Esophagus (tissue), 2 donors: ENCODE results near the gene SKI. TPM values are rescaled to one million over a fixed set of nuclear protein-coding genes. Genes with fewer than 3 reads are reported as not detected.
A peak's percentile ranks its signal among the peaks of the same experiment; 100 is the strongest.

Source experiments
- H3K27ac ChIP-seq, 2 donors: one replicate each; pipeline ENCODE4 v1.5.1; 2013; ENCODE audit warnings: low read depth in 2 of 2, mild to moderate bottlenecking in 2 of 2, inconsistent platforms in 1 of 2, low read length in 1 of 2, moderate library complexity in 1 of 2
- H3K27me3 ChIP-seq, 2 donors: one replicate each; pipeline ENCODE4 v1.6.1; 2013; ENCODE audit warnings: low read length in 2 of 2, control low read depth in 1 of 2, mild to moderate bottlenecking in 1 of 2; ENCODE audit not compliant: insufficient read depth in 2 of 2, control insufficient read depth in 1 of 2
- H3K36me3 ChIP-seq, 2 donors: one replicate each; pipeline ENCODE4 v1.6.1; 2013; ENCODE audit warnings: low read length in 1 of 2; ENCODE audit not compliant: control insufficient read depth in 2 of 2, insufficient read depth in 2 of 2
- H3K4me1 ChIP-seq, 2 donors: one replicate each; pipeline ENCODE4 v1.6.1; 2013; ENCODE audit warnings: low read length in 1 of 2; ENCODE audit not compliant: control insufficient read depth in 2 of 2, insufficient read depth in 2 of 2
- H3K4me3 ChIP-seq, 2 donors: one replicate each; pipeline ENCODE4 v1.5.1; 2013; ENCODE audit warnings: low read length in 2 of 2, mild to moderate bottlenecking in 2 of 2, low read depth in 1 of 2, moderate library complexity in 1 of 2
- H3K9me3 ChIP-seq, 2 donors: one replicate each; pipeline ENCODE4 v1.6.1; 2013; ENCODE audit warnings: mild to moderate bottlenecking in 2 of 2, low read depth in 1 of 2, low read length in 1 of 2, moderate library complexity in 1 of 2; ENCODE audit not compliant: control insufficient read depth in 2 of 2, insufficient read depth in 1 of 2
- WGBS, 2 donors: extraction: QIAGEN DNeasy Blood & Tissue Kit; methylation state at CpG; one replicate each; pipeline ENCODE4 v1.1.7; 2013; 5-methylcytosine and 5-hydroxymethylcytosine counted together
- polyA plus RNA-seq, 2 donors: library from polyadenylated mRNA; stranded (reverse); fragments of 200-250 nt; gene quantifications; one replicate each; pipeline ENCODE4 v1.2.3, GENCODE V29; 2013
- donor health status: healthy with polysubstance abuse.
- donor health status: Bipolar disorder and iron deficiency.

Gene SKI
- polyA plus RNA-seq, 2 donors, result 11.5 to 12.8 TPM

DNA sequence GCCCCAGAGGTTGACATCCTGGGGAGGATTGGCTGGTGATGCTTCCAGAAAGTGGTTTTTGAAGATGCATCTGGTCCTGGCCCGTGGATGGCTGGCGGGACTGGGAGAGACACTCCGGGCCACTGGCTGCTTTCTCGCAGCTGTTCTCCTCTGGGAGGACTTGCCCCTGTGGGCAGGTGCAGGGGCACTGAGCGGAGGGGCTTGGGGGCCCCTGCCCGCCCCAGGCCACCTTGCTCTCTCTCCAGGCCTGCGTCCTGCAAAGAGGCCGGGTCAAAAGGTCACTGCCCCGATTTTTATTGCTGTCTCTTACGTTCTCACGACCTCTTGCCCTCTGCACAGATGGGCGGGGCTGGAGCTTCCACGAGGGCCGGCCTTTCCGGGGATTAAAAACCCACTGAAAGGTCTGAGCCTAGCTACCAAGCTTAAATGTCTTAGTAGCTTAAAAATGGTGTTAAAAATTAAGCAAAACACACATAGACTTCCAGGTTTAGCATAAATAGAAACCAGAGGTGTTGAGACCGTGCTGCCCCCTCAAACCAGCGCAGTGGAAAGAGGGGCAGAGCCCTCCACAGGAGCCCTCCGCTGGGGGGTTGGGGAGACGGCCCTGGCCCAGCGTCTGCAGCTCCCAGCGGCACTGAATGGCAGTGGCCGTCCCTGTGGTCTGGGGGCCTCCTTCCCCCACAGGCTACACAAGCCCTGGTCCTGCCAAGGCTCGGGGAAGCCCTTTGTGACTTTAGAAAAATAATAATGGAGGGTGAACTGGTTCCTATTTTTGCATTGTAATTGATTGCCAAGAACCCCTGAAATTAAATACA lies 43.9 kb downstream of the SKI start:
- H3K27ac ChIP-seq, result peak overlapping the region in 1 of 2 donors; percentile 20
- H3K27me3 ChIP-seq, result no peaks in the 10 kb centered on the region
- peaks cover 50 to 59% of the 10 kb centered on the region in 2 donors for H3K4me1 ChIP-seq
- no peak overlapping the region for H3K4me3 ChIP-seq
- no peaks in the 10 kb centered on the region for H3K9me3 ChIP-seq
- 56 to 62% methylated on average over 23 of the region's 23 CpGs for WGBS, 2 donors
- peaks cover 0 to 7% of the 10 kb centered on the region in 2 donors for H3K36me3 ChIP-seq

DNA sequence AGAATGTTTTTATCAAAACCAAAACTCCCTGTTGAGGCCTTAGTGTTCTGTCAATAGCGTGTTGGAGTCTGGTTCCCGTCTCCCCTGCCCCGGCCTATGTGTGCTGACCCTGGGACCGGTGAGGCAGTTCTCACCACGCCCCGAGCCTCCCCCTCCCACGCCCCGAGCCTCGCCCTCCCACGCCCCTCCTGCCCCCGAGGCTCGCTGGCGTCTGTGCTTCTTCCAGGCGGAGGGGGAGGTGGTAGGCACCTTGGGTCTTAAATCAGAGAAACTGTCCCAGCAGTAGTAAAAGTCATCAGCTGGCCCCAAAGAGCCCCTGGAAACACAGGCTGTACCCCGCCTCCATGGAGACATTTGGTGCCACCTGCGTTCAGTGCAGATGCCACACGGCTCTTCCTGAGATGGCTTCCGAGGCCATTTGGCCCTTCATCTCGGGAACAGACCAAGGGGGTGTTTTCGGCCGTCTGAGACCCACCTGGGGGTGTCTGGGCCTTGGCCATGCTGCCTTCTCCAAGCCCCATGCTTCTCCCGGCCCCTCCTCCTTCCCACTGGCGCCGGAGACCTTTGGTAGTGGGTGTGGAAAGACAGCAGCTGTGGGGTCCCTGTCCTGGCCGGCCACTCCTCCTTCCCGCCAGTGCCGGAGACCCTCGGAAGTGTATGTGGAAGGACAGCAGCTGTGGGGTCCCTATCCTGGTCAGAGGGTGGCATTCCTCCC lies 44.7 kb downstream of the SKI start:
- H3K27ac ChIP-seq, result peak overlapping the region; percentile 13 to 59
- peaks cover 51 to 61% of the 10 kb centered on the region in 2 donors for H3K4me1 ChIP-seq
- peaks cover 0 to 12% of the 10 kb centered on the region in 2 donors for H3K36me3 ChIP-seq
- H3K9me3 ChIP-seq, result peaks cover 0 to 3% of the 10 kb centered on the region in 2 donors
- WGBS, 2 donors, result 62 to 67% methylated on average over 28 of the region's 28 CpGs
- H3K27me3 ChIP-seq, result no peaks in the 10 kb centered on the region
- H3K4me3 ChIP-seq, result no peak overlapping the region

DNA sequence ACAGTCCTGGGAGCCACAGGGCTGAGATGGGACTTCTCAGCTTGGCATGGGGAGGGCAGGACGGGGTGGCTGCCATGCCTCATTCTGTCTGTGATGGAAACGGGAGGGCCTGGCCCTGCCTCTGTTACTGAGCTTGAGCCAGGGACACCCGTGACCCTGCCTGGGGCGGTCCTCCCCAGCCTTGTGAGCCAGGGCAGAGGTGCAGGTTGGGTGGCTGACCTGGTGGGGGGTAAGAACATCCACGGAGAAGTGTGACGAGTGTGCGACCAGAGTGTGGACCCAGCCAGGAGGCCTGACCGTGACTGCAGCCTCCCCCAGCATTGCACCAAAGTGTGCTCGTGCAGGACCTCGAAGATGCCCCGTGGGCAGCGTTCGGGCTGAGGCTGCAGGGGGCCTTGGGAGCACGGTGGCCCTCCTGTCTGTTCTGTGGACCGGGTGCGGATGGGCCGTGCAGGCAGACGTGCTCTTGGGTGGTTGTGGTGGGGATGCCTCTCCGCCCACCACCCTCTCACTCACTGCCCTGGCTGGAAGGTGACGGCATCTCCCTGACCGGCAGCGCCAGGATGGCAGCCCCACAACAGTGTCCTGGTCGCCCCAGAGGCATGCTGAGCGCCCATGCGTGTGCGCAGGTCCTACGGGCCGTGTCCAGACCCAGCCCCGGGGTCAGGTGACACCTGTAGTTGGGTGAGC lies 45.4 kb downstream of the SKI start:
- Histone ChIP-seq H3K27ac (peak overlapping the region in 1 of 2 donors; percentile 59), H3K4me3 (no peak overlapping the region), H3K9me3 (peaks cover 0 to 3% of the 10 kb centered on the region in 2 donors), H3K27me3 (no peaks in the 10 kb centered on the region), H3K4me1 (peaks cover 55 to 60% of the 10 kb centered on the region in 2 donors), H3K36me3 (peaks cover 0 to 14% of the 10 kb centered on the region in 2 donors)
- 74 to 80% methylated on average over 29 of the region's 29 CpGs for WGBS, 2 donors

DNA sequence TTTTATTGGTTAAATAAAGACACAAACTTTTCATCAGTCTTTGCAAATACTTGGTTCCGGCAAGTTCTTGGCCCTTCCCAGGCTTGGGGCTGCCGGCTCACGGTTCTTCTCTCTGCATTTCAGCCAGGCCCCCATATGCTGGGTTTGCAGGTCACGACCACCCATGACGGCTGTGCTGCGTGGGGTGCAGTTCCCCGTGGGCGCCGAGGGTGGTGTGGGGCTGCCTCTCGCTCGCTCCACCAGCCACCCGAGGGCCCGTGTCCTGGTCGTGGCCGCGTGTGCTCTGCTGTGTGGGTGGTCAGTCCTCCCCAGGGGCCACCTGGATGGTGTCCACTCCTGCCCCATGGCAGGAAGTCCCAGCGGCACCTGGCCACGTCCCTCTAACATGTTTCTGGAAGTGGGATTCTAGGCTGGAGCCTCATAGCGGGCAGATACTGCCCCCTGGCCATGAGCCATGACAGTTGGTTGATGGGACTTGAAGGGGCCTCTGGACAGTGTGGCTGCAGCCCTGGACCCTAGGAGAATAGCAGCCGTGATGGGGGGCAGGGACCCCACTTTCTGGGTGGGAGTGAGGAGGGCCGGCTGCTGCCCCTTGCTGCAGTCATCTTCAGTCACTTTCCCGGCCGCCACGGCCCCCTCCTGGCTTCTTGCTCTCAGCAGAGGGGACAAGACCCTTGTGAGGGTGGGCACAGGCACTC lies 46.3 kb downstream of the SKI start:
- no peak overlapping the region for H3K4me3 ChIP-seq
- peaks cover 0 to 12% of the 10 kb centered on the region in 2 donors for H3K36me3 ChIP-seq
- no peaks in the 10 kb centered on the region for H3K27me3 ChIP-seq
- peaks cover 58 to 63% of the 10 kb centered on the region in 2 donors for H3K4me1 ChIP-seq
- peaks cover 0 to 3% of the 10 kb centered on the region in 2 donors for H3K9me3 ChIP-seq
- WGBS, 2 donors, result 72 to 78% methylated on average over 24 of the region's 24 CpGs
- peak overlapping the region in 1 of 2 donors; percentile 1 for H3K27ac ChIP-seq

DNA sequence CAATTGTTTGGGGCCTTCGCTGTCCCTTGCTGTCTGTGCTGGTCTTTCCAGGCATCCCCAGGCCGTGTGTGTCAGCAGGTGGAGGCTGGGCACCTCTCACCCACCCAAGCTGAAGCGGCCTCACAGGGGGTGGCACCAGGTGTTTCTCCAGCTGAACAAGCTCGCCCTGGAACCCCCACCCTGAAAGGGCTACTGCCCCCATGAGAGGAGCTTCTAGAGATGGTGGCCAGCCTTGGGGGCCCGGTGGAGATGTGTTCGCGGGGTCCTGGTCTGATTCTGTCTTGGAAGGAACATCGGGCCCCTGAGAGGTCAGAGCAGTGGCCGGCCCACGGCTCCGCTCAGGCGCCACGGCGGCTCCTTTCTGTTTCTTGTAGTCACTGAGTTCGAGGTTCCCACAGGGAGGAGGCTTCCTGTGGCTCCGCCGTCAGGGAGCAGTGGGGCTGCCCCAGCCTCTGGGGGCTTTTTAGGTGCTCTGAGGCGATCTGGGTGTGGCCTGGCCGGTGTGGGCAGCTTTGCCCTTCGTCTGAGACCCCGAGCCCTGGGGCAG lies 46.9 kb downstream of the SKI start:
- Histone ChIP-seq H3K4me1 (peaks cover 57 to 60% of the 10 kb centered on the region in 2 donors), H3K36me3 (peaks cover 0 to 11% of the 10 kb centered on the region in 2 donors), H3K27ac (peak overlapping the region; percentile 1 to 8), H3K4me3 (no peak overlapping the region), H3K9me3 (peaks cover 0 to 3% of the 10 kb centered on the region in 2 donors), H3K27me3 (no peaks in the 10 kb centered on the region)
- whole genome bisulfite sequencing, 2 donors, result 70% methylated on average over 21 of the region's 21 CpGs

DNA sequence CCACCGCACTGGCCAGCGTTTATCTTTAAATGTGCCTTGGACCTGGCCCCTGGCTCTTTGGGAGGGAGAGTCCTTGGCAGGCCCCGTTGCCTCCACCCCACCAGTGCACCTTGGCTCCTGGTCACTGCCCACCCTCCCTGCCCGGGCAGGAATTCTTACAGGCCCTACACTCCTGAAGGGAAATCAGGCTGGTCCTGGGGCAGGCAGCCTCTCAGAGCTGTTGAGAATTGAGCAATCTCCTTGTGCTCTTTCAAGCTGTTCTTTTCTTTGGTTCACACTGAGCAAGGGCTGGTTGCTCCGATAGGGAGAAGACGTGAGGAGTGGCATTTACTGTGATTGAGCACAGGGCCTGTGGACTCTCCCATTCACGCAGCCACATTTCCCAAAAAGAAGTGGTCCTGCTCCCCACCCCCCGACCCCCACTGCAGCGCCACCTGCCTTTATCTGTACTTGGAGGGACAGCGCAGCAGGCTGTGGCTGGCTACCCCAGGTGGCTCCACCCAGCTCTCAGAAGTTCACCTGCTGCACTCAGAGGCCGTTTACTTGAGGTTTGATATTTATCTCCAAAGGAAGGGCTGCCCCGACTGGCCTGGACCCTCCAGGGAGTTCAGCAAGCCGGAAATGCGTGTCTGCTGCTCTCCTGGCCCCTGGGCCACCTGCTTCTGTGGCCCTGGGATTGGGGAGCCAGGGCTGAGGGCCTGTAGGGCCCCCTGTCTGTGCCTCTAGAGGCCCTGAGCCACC lies 47.8 kb downstream of the SKI start:
- Histone ChIP-seq H3K36me3 (peaks cover 0 to 11% of the 10 kb centered on the region in 2 donors), H3K27me3 (no peaks in the 10 kb centered on the region), H3K9me3 (peaks cover 0 to 3% of the 10 kb centered on the region in 2 donors), H3K4me3 (no peak overlapping the region), H3K27ac (peak overlapping the region in 1 of 2 donors; percentile 56), H3K4me1 (peaks cover 49 to 50% of the 10 kb centered on the region in 2 donors)
- 39 to 51% methylated on average over 14 of the region's 14 CpGs for WGBS, 2 donors

DNA sequence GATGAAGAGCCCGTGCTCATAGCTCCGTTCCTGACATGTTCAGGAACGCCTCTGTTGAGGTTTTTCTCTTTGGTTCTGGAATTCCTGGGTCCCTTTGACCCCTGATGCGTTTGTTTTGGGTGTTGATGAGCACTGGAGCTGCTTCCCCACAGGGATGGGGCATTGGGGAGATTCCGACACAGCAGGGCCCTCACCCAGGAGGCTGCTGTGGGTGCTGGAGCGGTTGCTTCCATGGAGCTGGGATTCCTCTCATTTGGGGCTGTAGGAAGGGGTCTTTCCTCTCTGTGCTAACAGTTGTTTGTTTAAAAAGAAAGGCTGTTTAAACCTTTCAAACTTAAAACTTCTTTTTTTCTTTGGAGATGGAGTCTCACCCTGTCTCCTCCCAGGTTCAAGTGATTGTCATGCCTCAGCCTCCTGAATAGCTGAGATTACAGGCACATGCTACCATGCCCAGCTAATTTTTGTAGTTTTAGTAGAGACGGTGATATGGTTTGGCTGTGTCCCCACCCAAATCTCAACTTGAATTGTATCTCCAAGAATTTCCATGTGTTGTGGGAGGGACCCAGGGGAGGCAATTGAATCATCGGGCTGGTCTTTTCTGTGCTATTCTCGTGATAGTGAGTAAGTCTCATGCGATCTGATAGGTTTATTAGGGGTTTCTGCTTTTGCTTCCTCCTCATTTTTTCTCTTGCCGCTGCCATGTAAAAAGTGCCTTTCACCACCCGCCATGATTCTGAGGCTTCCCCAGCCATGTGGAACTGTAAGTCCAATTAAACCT lies 48.9 kb downstream of the SKI start:
- Histone ChIP-seq H3K36me3 (peaks cover 0 to 11% of the 10 kb centered on the region in 2 donors), H3K4me1 (peaks cover 39 to 43% of the 10 kb centered on the region in 2 donors), H3K4me3 (no peak overlapping the region), H3K27me3 (no peaks in the 10 kb centered on the region), H3K9me3 (peaks cover 0 to 3% of the 10 kb centered on the region in 2 donors), H3K27ac (peak overlapping the region in 1 of 2 donors; percentile 56)
- WGBS, 2 donors, result 70 to 75% methylated on average over 12 of the region's 12 CpGs
